Activated naive CD8-positive, alpha-beta T cell treated with anti-CD3 and anti-CD28 coated beads for 36 hours (primary cell): ENCODE data around the gene PRR20B. TPM values are rescaled to one million over a fixed set of nuclear protein-coding genes. Genes with fewer than 3 reads are reported as not detected.
"Not testable (repeated sequence)": the region's sequence is repeated elsewhere in the genome, so short reads cannot be mapped to it uniquely, and the experiment has no call there.

ENCODE experiments used
- DNase-seq: peaks from one replicate; pipeline ENCODE4 v3.0.0; 2021
- H3K27ac Mint-ChIP-seq: one replicate; pipeline ENCODE4 v1.8.0; 2022; ENCODE audit warnings: mild to moderate bottlenecking, moderate library complexity, mixed read lengths
- H3K27me3 Mint-ChIP-seq: one replicate; pipeline ENCODE4 v1.8.0; 2022; ENCODE audit warnings: mild to moderate bottlenecking, mixed read lengths
- H3K36me3 Mint-ChIP-seq: one replicate; pipeline ENCODE4 v1.8.0; 2021; ENCODE audit warnings: mild to moderate bottlenecking, mixed read lengths
- H3K4me1 Mint-ChIP-seq: one replicate; pipeline ENCODE4 v1.8.0; 2021; ENCODE audit warnings: mixed read lengths
- H3K4me3 Mint-ChIP-seq: one replicate; pipeline ENCODE4 v1.8.0; 2022; ENCODE audit warnings: mild to moderate bottlenecking, moderate library complexity, mixed read lengths
- H3K9me3 Mint-ChIP-seq: one replicate; pipeline ENCODE4 v1.8.0; 2022; ENCODE audit warnings: mixed read lengths
- total RNA-seq, 2 experiments: library from RNA; stranded (reverse); gene quantifications; one replicate each; pipeline ENCODE4 v1.2.3, GENCODE V29; 2021

PRR20B gene
- total RNA-seq: not detected

GRCh38 chr13:57147188-57147587 lies at the start of gene PRR20B:
TSS of gene PRR20B (plus strand) at chr13:57147488. CDS start at chr13:57147875, 387 bp downstream.
- not testable (repeated sequence) for H3K4me1 Mint-ChIP-seq, H3K4me3 Mint-ChIP-seq, H3K27me3 Mint-ChIP-seq, DNase-seq, H3K27ac Mint-ChIP-seq, H3K9me3 Mint-ChIP-seq, H3K36me3 Mint-ChIP-seq

DNA sequence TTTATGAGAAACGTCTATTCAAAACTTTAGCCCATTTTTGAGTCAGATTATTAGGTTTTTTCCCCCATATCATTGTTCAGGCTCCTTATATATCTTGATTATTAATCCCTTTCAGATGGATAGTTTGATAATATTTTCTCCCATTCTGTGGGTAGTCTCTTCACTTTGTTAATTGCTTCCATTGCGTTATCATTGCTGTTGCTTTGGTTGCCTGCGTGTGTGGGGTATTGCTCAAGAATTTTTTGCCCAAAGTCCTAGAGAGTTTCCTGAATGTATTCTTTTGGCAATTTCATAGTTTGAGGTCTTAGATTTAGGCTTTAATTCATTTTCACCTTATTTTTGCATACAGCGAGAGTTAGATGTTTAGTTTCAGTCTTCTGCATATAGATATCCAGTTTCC lies 32.3 kb upstream of the PRR20B start:
- H3K4me1 Mint-ChIP-seq: no peaks in the 10 kb centered on the region
- no peak overlapping the region for H3K4me3 Mint-ChIP-seq
- no peaks in the 10 kb centered on the region for H3K36me3 Mint-ChIP-seq
- no peak overlapping the region for H3K27ac Mint-ChIP-seq
- no peaks in the 10 kb centered on the region for H3K27me3 Mint-ChIP-seq
- peaks cover 19% of the 10 kb centered on the region for H3K9me3 Mint-ChIP-seq
- no peak for DNase-seq

- Mint-ChIP-seq H3K4me3 (no peak overlapping the region), H3K27ac (no peak overlapping the region), H3K27me3 (no peaks in the 10 kb centered on the region), H3K36me3 (no peaks in the 10 kb centered on the region), H3K4me1 (no peaks in the 10 kb centered on the region), H3K9me3 (no peaks in the 10 kb centered on the region)
- DNase-seq: no peak
Measured at GRCh38 chr13:57123681-57124080, 23.6 kb upstream of the PRR20B start.

GRCh38 chr13:57128909-57129308 lies 18.4 kb upstream of the PRR20B start:
- H3K4me3 Mint-ChIP-seq: no peak overlapping the region
- no peaks in the 10 kb centered on the region for H3K36me3 Mint-ChIP-seq
- no peaks in the 10 kb centered on the region for H3K27me3 Mint-ChIP-seq
- no peak overlapping the region for H3K27ac Mint-ChIP-seq
- peaks cover 3% of the 10 kb centered on the region for H3K9me3 Mint-ChIP-seq
- DNase-seq: no peak
- no peaks in the 10 kb centered on the region for H3K4me1 Mint-ChIP-seq

GRCh38 chr13:57136093-57136492 lies 11.2 kb upstream of the PRR20B start:
- Mint-ChIP-seq H3K9me3 (peaks cover 1% of the 10 kb centered on the region), H3K27ac (no peak overlapping the region)

DNA sequence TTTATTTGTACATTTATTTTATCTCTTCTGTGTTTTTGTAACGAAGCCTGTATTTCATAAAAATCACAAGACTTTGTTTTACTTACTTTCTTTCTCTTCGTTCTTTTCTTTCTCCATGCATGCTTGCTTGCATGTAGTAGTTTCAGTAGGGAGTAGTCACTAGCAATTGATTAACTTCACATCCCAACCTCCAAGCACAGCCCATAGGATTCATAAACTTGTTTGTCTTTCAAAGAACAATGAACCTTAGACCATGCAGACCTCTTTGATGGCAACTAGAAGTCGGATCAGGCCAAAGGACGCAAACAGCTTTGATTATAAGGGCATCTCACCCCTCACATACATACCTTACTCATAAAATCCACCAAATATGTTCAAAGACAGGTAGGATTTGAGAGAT lies 9.7 kb upstream of the PRR20B start:
- no peak for DNase-seq
- H3K27ac Mint-ChIP-seq: no peak overlapping the region
- no peaks in the 10 kb centered on the region for H3K4me1 Mint-ChIP-seq
- no peaks in the 10 kb centered on the region for H3K36me3 Mint-ChIP-seq
- no peak overlapping the region for H3K4me3 Mint-ChIP-seq
- no peaks in the 10 kb centered on the region for H3K9me3 Mint-ChIP-seq
- no peaks in the 10 kb centered on the region for H3K27me3 Mint-ChIP-seq

More at GRCh38 chr13:57136093-57136492, 11.2 kb upstream of the PRR20B start:
- H3K27me3 Mint-ChIP-seq: no peaks in the 10 kb centered on the region
- no peaks in the 10 kb centered on the region for H3K4me1 Mint-ChIP-seq
- H3K36me3 Mint-ChIP-seq: no peaks in the 10 kb centered on the region
- DNase-seq: no peak
- H3K4me3 Mint-ChIP-seq: no peak overlapping the region

GRCh38 chr13:57138988-57139387 lies 8.3 kb upstream of the PRR20B start:
- H3K4me1 Mint-ChIP-seq: no peaks in the 10 kb centered on the region

GRCh38 chr13:57139781-57140180 lies 7.5 kb upstream of the PRR20B start:
- H3K4me3 Mint-ChIP-seq, H3K36me3 Mint-ChIP-seq, H3K27me3 Mint-ChIP-seq, H3K27ac Mint-ChIP-seq, DNase-seq, H3K4me1 Mint-ChIP-seq, H3K9me3 Mint-ChIP-seq: not testable (repeated sequence)

More at GRCh38 chr13:57138988-57139387, 8.3 kb upstream of the PRR20B start:
- H3K9me3 Mint-ChIP-seq: no peaks in the 10 kb centered on the region
- no peaks in the 10 kb centered on the region for H3K36me3 Mint-ChIP-seq
- DNase-seq: no peak
- no peaks in the 10 kb centered on the region for H3K27me3 Mint-ChIP-seq
- no peak overlapping the region for H3K27ac Mint-ChIP-seq
- H3K4me3 Mint-ChIP-seq: no peak overlapping the region

GRCh38 chr13:57140235-57140968 lies 6.9 kb upstream of the PRR20B start, which contains the start of gene PRR20A:
TSS of gene PRR20A (plus strand) at chr13:57140918. CDS start at chr13:57141305, 387 bp downstream.
- H3K4me3 Mint-ChIP-seq, H3K36me3 Mint-ChIP-seq, H3K4me1 Mint-ChIP-seq, H3K9me3 Mint-ChIP-seq, DNase-seq, H3K27ac Mint-ChIP-seq, H3K27me3 Mint-ChIP-seq: not testable (repeated sequence)

GRCh38 chr13:57148106-57148505 lies 818 bp downstream of the PRR20B start:
- not testable (repeated sequence) for H3K9me3 Mint-ChIP-seq, H3K36me3 Mint-ChIP-seq, DNase-seq, H3K27ac Mint-ChIP-seq, H3K27me3 Mint-ChIP-seq, H3K4me3 Mint-ChIP-seq, H3K4me1 Mint-ChIP-seq

DNA sequence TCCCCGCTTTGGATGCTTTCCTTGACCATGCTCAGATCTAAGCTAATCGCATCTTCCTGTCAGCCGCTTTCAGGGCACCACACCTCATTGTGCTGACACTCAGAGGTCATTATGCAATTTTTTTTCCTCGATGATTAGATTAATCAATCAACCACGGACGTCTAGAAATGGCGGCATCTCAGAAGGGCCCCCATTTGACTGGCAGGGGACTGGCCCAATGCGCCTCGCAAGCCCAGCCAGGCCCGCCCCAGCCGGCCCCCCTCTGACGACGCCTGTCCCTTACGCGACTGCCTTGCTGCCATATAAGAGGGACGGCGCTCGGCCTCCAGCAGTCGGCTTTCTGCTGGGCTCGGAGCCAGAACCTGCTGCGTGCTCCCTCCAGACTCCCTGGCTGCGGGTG lies 6.5 kb downstream of the PRR20B start, which contains the start of gene PRR20C:
Gene PRR20C, plus strand, starts transcription at position 301 of the 400 bp plus-strand sequence. CDS start 387 bp downstream, outside the sequence.
- H3K4me3 Mint-ChIP-seq, H3K4me1 Mint-ChIP-seq, H3K36me3 Mint-ChIP-seq, H3K9me3 Mint-ChIP-seq, DNase-seq, H3K27me3 Mint-ChIP-seq, H3K27ac Mint-ChIP-seq: not testable (repeated sequence)

GRCh38 chr13:57160332-57160731 lies 13.0 kb downstream of the PRR20B start, which contains the start of gene PRR20D:
TSS of gene PRR20D (plus strand) at chr13:57160632. CDS start at chr13:57161019, 387 bp downstream.
- not testable (repeated sequence) for H3K27me3 Mint-ChIP-seq, H3K4me3 Mint-ChIP-seq, H3K36me3 Mint-ChIP-seq, H3K4me1 Mint-ChIP-seq, H3K9me3 Mint-ChIP-seq, H3K27ac Mint-ChIP-seq, DNase-seq

GRCh38 chr13:57166897-57167296 lies 19.6 kb downstream of the PRR20B start, which contains the start of gene PRR20E:
TSS of gene PRR20E (plus strand) at chr13:57167197. CDS start at chr13:57167584, 387 bp downstream.
- H3K4me1 Mint-ChIP-seq, H3K27me3 Mint-ChIP-seq, H3K27ac Mint-ChIP-seq, H3K9me3 Mint-ChIP-seq, H3K4me3 Mint-ChIP-seq, H3K36me3 Mint-ChIP-seq, DNase-seq: not testable (repeated sequence)

- H3K27ac Mint-ChIP-seq: no peak overlapping the region
- no peaks in the 10 kb centered on the region for H3K36me3 Mint-ChIP-seq
- no peak overlapping the region for H3K4me3 Mint-ChIP-seq
- H3K27me3 Mint-ChIP-seq: no peaks in the 10 kb centered on the region
- no peak for DNase-seq
- H3K4me1 Mint-ChIP-seq: no peaks in the 10 kb centered on the region
- H3K9me3 Mint-ChIP-seq: peaks cover 3% of the 10 kb centered on the region
Measured at GRCh38 chr13:57191667-57192066, 44.4 kb downstream of the PRR20B start.
